ENCODE results near the gene TMEM151B. TPM values are rescaled to one million over a fixed set of nuclear protein-coding genes. Genes with fewer than 3 reads are reported as not detected.

Gene TMEM151B
- total and polyA plus RNA-seq, 7 donors = 0.16 to 1.1 (median 0.63) TPM; not detected in 2

DNA sequence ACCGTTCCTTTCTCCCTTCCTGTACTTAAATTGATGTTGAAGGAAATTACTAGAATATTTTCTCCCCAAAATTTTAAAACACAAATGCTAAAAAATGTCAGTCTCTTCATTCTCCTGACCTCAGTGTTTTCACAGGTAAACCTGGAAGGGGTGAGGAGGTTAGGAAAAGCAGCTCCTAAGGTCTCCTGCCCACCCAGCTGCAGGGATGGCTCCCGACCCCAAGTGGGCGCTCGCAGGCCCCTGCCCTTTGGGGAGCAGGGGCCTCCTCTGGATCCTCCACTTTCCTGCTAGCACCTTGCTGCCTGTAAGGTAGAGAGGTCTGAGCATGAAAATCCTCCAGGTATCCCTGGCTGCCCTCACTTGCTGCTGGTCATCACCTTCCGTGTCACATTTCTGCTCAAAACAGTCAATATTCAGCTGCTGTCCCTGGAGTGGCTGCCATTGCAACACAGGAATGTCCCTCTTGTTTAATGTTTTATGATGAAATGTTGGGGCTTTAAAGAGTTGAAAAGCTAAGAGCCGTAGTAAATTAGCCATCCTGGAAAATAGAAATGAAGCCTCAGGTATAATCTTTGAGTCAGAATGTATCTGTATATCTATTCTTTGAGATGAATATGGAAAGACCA, 34.2 kb upstream of the TMEM151B start:
- Histone ChIP-seq H3K27ac (peak overlapping the region; percentile 94 to 98 (median 97)), H3K36me3 (peaks cover 8 to 23% (median 18%) of the 10 kb centered on the region in 4 donors), H3K4me1 (peaks cover 0 to 72% (median 69%) of the 10 kb centered on the region in 4 donors), H3K4me3 (no peak overlapping the region), H3K27me3 (no peaks in the 10 kb centered on the region), H3K9me3 (no peaks in the 10 kb centered on the region)
- no peak for DNase-seq
- intact Hi-C loops (cut with DNase I) = loop anchor here (10.0 kb wide), 1 partner anchor 141 kb away; no protein-coding TSS in a partner anchor
- 93 to 94% methylated on average over 6 of the region's 6 CpGs for WGBS, 2 donors
- no peak for TF ChIP-seq POLR2AphosphoS5 (IDR thresholded peaks at IDR 0.05)
- no peak for TF ChIP-seq POLR2A (IDR thresholded peaks at IDR 0.05)
- TF ChIP-seq EP300 (IDR thresholded peaks at IDR 0.05) = no peak
- TF ChIP-seq, protein P1, sequence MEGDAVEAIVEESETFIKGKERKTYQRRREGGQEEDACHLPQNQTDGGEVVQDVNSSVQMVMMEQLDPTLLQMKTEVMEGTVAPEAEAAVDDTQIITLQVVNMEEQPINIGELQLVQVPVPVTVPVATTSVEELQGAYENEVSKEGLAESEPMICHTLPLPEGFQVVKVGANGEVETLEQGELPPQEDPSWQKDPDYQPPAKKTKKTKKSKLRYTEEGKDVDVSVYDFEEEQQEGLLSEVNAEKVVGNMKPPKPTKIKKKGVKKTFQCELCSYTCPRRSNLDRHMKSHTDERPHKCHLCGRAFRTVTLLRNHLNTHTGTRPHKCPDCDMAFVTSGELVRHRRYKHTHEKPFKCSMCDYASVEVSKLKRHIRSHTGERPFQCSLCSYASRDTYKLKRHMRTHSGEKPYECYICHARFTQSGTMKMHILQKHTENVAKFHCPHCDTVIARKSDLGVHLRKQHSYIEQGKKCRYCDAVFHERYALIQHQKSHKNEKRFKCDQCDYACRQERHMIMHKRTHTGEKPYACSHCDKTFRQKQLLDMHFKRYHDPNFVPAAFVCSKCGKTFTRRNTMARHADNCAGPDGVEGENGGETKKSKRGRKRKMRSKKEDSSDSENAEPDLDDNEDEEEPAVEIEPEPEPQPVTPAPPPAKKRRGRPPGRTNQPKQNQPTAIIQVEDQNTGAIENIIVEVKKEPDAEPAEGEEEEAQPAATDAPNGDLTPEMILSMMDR (IDR thresholded peaks at IDR 0.05) = no peak

DNA sequence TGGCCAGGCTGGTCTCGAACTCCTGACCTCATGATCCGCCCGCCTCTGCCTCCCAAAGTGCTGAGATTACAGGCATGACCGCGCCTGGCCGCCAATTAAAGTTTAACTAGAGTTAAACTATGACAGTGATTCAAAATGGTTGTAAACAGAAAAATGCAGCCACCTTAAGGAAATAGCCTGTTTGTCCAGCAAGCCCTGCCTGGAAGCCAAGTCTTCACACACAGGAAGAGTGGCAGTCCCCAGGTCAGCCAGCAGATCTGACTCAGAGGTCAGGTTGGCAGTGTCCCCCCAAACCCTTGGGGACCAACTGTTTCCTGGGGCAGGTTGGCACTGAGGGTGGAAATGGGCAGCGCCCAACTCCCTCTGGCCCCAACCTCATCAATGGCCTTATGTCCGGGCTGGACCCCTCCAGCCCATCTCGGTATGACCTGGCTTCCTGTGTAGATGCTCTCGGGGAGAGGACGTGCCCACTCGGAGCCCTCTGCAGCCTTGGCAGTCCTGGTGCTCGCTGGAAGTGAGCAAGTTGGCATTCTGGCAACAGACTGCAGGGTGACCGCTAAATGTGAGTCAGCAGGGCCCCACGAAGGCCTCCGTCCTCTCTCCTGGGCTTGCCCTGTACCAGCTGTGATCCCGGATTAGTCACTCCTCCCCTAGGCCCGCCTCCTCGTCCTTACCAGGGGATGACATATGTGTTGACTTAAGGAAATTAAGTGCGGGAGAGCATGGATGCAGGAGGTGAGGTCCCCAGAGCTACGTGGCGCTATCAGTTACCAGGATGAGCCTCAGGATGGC, 33.0 kb upstream of the TMEM151B start:
- peaks cover 0 to 60% (median 57%) of the 10 kb centered on the region in 4 donors for H3K4me1 ChIP-seq
- DNase-seq = peak; percentile 97

DNA sequence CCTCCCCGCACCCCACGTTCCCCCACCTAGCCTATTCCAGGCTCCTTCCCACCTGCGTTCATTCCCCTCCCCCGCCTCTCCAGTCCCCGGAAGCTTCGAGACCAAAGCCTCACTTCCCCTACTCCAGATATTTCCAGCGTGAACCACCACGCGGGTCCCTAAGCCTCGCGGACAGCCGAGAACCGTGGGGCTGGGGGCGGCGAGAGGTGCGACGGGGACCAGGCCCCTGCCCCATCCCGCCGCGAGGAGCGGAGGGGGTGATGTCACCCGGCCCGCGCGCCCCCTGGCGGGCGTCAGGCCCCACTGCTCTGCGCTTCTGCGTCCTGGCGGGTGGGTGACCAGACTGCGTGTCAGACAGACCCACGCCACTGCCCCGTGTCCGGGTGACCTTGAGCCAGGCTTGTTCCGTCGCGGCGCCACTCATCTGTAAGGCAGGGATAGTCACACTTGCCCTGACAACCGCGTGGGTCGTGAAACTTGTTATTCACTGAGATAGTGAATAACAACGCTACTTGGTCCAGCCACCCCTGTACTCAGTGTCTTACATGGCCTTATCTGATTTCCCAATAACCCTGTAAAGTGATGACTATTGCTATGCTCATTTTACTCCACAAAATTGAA, 32.3 kb upstream of the TMEM151B start:
- TF ChIP-seq EP300 (IDR thresholded peaks at IDR 0.05) (peak in 1 of 4 donors; percentile 23), POLR2A (IDR thresholded peaks at IDR 0.05) (peak in 1 of 2 donors; percentile 24), POLR2AphosphoS5 (IDR thresholded peaks at IDR 0.05) (peak in 3 of 4 donors; percentile 18 to 84 (median 74))
- TF ChIP-seq, protein P1 (IDR thresholded peaks at IDR 0.05) = peak; percentile 98 to 99 (median 98)
- WGBS, 2 donors = 2% methylated on average over 42 of the region's 42 CpGs
- H3K27me3 ChIP-seq = no peaks in the 10 kb centered on the region
- intact Hi-C loops (cut with DNase I) = loop anchor here (1.0 to 10.0 kb wide), 2 partner anchors 8 to 143 kb away; no protein-coding TSS in a partner anchor
- no peaks in the 10 kb centered on the region for H3K9me3 ChIP-seq
- peak overlapping the region; percentile 94 to 98 (median 97) for H3K27ac ChIP-seq
- H3K36me3 ChIP-seq = peaks cover 0 to 4% (median 2%) of the 10 kb centered on the region in 4 donors
- DNase-seq = peak; percentile 91
- peaks cover 0 to 55% (median 50%) of the 10 kb centered on the region in 4 donors for H3K4me1 ChIP-seq
- peak overlapping the region; percentile 50 to 67 (median 62) for H3K4me3 ChIP-seq

More for the DNA sequence above, 33.0 kb upstream of the TMEM151B start:
- 6 to 31% methylated on average over 22 of the region's 22 CpGs for WGBS, 2 donors
- Histone ChIP-seq H3K4me3 (peak overlapping the region; percentile 50 to 67 (median 62)), H3K27ac (peak overlapping the region; percentile 94 to 98 (median 97)), H3K27me3 (no peaks in the 10 kb centered on the region), H3K9me3 (no peaks in the 10 kb centered on the region), H3K36me3 (peaks cover 4 to 11% (median 8%) of the 10 kb centered on the region in 4 donors)
- TF ChIP-seq, protein P1 (IDR thresholded peaks at IDR 0.05) = no peak
- peak in 3 of 4 donors; percentile 31 to 87 (median 61) for TF ChIP-seq POLR2AphosphoS5 (IDR thresholded peaks at IDR 0.05)
- TF ChIP-seq POLR2A (IDR thresholded peaks at IDR 0.05) = no peak
- peak in 1 of 4 donors; percentile 25 for TF ChIP-seq EP300 (IDR thresholded peaks at IDR 0.05)
- intact Hi-C loops (cut with DNase I) = loop anchor here (10.0 kb wide), 1 partner anchor 142 kb away; no protein-coding TSS in a partner anchor

DNA sequence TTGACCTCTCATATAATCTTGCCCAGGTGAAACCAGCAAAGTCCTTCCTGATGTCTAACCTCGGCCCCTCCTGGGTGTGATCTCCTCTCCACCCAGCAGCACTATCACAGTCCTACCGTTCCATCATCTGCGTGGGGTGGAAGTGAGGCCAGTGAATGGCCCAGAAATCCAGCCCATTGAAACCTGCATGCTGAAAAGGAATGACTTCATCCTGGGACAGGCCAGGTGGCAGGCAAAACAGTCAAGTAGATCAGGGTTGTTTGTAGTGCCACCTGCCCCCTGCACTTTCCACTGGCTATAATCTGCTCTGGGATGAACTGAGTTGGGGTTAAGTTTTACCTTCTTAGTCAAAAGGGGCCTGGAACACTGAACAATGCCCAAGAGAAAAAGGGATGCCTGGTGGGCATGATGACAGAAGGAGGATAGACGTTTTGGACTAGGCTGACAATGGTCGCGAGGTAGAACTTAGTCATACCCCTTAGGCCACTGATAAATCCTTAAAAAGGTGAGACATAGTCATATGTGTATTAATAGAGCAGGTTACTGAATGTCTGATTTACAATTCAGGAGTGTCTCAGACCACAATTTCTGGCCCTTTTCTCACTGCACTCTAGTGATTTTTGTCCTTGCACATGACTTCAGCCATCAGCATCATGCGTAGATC, 31.4 kb upstream of the TMEM151B start:
- TF ChIP-seq, protein P1 (IDR thresholded peaks at IDR 0.05) = no peak
- no peak for TF ChIP-seq POLR2AphosphoS5 (IDR thresholded peaks at IDR 0.05)
- TF ChIP-seq EP300 (IDR thresholded peaks at IDR 0.05) = no peak
- Histone ChIP-seq H3K36me3 (no peaks in the 10 kb centered on the region), H3K27ac (peak overlapping the region; percentile 94 to 98 (median 97)), H3K4me3 (no peak overlapping the region), H3K27me3 (no peaks in the 10 kb centered on the region), H3K4me1 (peaks cover 0 to 46% (median 41%) of the 10 kb centered on the region in 4 donors), H3K9me3 (no peaks in the 10 kb centered on the region)
- WGBS, 2 donors = 69 to 85% methylated on average over 7 of the region's 7 CpGs
- no peak for DNase-seq
- intact Hi-C loops (cut with DNase I) = loop anchor here (1.0 to 10.0 kb wide), 2 partner anchors 7 to 144 kb away; no protein-coding TSS in a partner anchor

Measured in sigmoid colon (tissue), 7 donors.